ENCODE results near the gene SLC1A5.

SLC1A5 gene

DNA sequence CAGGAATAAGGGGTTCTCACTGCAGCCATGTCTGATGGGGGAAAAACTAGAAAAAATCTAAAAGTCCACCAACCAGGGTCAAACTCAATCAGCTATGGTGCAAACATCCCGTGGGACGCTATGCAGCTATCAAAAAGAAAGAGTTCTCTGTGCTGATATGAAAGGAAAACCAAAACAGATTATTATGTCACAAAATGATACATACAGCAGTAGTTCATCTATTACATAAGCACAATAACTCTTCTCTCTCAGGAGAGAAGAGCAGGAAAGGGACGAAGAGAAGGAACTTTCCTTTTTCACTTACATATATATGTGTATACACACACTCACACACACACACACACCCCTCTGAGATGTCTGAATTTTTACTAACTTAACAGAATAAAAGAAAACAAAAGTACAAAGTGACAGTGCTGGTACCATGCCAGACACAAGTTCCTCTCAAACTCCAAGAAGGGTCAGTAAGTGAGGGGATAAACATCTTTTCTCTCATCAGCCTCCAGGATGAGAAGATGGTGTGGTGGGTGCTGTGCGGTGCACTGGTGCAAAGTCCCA, 45.4 kb downstream of the SLC1A5 start:
- DNase-seq (ENCODE audit: low read depth) = no peak

DNA sequence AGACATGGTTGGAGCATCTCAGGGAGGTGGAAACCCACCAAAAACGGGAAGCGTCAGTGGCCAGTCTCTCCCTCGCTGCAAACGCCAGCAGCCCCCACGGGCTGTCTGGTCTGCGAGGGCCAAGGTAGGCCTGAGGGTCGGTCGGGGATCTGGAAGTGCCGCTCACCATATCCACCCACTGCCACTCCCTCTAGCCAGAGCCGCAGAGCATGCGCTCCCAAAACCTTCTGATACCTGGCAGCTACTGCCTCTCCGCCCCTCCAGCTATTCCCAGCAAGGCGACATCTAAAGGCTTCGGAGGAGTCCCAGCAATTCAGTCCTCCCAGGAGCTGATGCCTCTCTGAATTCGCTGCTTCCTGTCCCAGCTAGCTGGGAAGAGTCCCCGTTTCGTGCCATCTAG, 46.9 kb downstream of the SLC1A5 start:
- no peak for DNase-seq (ENCODE audit: low read depth)

DNA sequence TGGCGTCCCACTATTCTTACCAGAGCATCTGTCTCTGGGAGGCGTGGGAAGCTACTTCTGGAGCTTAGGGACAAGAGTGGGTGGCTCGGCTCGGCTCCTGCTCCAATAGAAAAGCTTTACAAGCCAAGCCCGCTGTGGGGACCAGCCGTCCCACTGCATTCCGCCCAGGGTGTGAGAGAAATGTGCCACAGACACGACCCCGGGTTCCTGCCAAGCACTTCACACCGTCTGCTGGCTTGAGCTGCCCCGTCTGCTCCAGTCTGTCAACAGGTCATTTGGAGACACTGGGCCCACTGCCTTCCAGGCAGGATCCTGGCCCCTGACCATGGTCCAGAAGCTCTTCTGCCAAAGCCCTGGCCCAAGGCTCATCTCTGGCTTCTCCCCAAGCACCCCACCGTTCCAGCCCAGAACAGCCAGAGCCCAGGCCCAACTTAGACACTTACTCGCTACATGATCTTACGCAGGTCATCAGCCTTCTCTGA, 49.1 kb downstream of the SLC1A5 start:
- DNase-seq (ENCODE audit: low read depth) = no peak

DNA sequence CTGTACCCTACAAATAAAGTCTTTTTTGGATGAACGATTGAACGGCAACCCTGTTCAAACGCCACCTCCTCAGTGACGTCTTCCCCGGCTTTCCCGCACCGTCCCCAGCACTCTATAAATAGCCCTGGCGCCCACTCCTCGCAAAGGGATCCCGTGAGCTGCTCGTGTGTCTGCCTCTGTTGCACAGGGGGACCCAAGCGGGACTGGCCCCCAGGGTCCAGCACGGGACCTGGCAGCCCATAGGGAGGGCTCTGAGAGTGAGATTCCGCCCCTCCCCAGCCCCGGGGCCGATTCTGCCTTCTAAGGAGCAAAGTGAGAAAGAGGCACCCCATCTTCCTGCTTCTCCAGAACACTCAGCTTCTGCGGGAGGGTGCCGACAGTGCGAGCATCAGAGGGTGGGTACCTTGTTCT, 50.6 kb downstream of the SLC1A5 start:
- DNase-seq (ENCODE audit: low read depth) = no peak

DNA sequence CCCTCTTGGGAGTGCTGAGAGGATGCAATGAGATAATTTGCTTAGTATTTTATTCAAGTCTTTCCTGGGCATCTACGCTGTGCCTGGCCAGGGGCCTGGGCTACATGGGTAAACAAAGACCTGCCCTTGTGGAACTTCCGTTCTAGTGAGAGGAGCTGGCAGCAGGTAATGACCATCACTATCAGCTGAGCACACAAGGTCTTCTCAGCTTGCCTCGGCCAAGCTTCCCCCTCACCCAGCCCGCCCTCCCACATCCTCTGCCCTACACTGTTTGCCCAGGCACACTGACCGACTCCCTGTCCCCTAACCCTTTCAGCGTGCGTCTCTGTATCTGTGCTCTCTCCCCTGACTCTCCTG, 51.1 kb downstream of the SLC1A5 start:
- no peak for DNase-seq (ENCODE audit: low read depth)

DNA sequence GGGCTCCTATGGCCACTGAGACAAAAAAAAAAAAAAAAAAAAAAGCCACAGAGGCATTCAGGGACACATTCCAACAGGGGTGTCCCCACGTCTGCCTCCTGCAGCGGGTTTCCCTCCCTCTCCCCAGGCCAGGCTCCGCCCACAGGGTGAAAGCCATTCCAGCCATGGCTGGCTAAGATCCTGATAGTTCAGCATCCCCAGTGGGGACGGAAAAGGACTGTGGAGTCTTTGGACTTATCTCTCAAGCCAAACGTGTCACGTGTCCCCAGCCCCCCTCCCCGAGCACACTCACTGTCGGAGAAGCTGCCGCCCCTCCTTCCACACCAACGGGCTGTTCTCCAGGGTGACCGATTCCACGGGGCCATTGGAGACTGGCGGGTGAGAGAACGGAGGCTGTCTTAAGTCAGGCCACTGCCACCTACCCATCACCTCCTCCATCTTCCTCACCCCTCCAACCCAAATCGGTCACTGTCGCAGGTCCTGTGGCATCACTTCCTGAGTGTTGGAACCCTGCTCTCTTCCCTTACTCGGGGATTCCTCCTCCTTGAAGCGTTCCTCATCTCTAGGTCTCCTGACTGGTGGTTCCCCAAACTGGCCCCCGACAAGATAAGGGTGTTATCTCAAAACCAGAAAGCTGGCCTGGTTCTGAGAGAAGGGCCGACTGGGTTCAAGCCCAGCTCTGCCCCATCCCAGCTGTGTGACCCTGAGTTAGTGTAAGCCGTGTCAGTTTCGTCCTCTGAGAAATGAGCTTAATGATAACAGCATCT, 51.7 kb downstream of the SLC1A5 start:
- no peak for DNase-seq (ENCODE audit: low read depth)

DNA sequence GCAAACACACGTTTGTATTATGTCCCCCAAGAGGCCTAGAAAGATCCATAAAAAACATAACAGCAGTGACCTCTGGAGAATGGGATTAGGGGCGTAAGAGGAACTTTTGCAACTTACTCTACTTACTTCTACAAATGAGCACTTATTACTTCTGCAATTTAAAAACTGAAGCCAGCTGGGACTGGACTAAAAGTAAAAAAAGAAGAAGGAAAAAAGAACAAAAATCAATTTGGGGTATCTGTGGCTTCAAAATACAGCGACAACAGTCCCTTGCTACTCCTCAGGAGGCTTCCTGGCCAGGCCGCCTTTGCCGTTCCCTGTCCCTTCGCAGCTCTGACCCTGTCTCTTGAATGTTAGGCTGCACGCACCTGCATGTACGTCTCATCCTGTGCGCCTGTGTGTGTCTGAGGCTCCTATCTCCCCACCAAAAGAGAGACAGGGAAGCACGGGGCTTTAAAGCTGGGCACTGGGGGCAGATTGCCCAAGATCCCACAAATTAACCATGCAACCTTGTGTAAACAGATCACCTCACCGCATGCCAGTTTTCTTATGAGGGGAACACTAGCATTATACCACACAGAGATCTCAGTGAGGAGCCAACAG, 54.6 kb downstream of the SLC1A5 start:
- no peak for DNase-seq (ENCODE audit: low read depth)

DNA sequence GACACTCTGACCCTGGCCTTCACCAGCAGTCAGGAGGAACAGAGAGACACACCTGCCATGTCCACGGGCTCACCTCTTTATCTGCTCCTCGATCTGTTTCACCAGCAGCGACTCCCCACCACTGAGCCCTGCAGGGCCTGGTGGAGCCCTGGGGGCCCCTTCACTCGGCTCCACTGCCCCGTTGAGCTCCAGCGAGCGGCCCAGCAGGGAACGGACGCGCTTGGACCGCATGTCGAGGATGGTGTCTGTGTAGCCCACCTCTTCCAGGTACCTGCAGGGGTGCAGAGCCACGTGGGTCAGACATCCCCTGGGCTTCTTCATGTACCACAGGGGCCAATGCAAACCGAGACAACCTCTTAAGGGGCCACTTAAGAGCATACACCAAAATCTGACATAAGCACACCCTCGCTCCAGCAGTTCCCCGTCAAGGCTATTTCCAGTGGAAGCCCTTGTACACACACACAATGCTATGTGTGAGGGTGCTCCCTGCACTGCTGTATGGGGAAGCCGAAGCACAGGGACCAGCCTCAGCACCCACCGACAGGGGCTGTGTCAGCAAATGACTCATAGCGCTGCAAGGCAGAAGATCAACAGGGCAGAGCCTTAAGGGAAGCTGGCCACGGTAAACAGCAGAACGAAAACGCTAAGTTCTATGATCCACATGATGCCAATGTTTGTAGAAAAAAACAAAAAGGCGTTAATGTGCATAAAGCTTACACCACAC, 55.3 kb downstream of the SLC1A5 start:
- DNase-seq (ENCODE audit: low read depth) = no peak

DNA sequence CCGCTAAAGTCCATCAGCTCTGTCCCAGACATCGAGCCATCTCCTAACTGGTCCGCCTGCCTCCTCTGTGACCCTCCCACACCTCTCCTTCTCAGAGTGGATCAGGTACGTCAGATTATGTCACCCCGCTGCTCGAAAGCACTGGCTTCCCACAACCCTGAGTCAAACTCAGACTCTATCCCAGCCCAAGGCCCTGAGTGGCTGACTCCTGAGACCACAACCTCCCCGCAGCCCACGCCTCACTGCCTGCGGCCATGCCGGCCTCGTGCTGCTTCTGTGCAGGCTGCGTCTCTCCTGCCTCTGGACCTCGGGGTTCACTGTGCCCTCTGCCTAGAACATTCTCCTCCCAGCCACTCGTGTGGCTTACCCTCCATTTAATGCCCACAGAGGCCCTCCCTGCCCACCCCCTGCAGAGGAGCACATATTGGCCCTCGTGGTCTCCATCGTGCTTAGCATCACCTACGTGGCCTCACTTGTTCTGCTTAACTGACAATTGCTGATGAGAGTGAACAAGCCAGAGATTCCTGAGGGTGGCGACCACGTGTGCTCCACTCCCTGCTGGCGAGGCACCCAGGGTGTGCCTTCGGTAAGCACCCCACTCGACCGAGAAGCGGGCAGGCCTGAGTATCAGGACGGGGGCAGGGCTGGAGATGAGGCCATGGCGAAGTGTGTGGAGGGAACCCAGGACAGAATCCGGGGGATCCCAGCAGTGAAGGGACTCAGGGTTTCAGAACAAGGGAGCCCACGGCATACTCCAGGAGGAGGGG, 56.0 kb downstream of the SLC1A5 start:
- no peak for DNase-seq (ENCODE audit: low read depth)

DNA sequence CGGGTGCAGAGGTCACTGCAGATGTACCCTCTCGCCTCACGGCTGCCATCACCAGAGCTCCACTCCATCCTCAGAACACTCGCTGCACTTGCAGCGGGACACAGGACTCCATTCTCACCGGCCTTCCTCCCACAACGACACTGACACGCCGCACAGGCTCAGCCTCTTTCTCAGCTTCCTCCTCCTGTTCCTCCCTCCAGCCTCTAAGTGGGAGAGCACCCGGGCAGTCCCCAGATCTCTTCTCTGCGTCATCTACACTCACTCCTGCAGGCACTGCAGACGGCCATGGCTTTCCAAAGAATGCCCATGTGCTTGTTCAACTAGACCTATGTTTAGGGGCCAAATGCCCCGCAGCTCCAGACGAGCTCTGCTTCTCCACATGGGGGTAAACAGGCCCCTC, 56.8 kb downstream of the SLC1A5 start:
- DNase-seq (ENCODE audit: low read depth) = no peak

DNA sequence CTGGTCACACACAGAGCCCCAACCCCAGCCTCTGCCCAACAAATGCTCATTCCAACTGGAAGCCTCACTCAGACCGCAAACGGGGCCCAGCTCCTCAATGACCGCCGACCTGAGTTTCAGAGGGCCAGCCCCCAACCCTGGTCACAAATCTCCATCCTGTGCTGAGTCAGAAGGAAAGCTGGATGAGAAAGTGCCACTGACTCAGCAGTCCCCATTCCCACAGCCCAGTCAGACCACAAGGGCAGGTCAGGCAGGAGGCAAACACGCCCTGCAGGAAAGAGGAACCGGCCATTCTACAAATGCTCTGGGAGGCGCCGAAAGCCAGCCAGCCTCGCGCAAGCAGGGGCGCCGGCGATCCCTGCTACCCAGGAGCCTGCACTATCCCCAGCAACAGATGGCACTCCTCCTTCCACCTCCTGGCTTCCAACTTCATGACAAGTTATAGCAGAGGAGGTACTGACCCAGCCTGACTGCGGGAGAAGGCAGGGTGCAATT, 57.3 kb downstream of the SLC1A5 start:
- DNase-seq (ENCODE audit: low read depth) = no peak

DNA sequence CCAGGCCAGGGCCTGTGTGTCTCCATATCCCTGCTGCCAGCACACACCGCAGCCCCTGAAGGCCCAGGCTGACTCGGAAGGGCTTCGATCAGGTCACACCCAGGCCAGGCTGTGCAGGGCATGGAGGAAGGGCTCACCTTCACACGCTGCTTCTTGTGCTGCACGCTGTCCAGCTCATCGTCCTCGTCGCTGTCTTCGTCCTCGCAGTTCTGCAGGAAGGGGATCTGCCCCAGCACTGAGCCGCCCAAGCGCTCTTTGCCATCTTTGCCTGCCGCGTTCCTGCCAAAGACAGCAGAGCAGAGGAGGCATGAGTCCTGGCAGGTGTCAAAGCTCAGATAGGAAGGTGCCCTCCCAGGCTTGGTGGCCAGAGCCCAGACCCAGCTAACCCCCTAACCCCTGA, 57.8 kb downstream of the SLC1A5 start:
- no peak for DNase-seq (ENCODE audit: low read depth)

DNA sequence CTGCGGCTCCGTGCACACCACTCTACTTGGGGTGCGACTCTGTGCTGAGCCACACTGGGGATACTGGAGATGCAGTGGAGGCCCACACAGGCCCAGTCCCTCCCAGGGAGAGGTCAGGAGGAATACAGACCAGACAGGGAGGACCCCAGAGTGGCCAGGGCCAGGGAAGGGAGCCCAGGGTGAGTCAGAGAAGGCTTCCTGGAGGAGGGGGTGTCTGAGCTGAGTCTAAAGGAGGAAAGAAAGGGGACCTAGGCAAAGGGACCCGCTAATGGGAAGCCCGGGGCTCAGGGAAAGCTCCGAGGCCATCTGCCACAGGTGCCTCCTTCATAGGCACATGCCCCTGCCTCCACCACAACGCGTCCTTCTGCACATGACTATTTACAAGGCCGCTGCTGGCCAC, 58.2 kb downstream of the SLC1A5 start:
- DNase-seq (ENCODE audit: low read depth) = no peak

DNA sequence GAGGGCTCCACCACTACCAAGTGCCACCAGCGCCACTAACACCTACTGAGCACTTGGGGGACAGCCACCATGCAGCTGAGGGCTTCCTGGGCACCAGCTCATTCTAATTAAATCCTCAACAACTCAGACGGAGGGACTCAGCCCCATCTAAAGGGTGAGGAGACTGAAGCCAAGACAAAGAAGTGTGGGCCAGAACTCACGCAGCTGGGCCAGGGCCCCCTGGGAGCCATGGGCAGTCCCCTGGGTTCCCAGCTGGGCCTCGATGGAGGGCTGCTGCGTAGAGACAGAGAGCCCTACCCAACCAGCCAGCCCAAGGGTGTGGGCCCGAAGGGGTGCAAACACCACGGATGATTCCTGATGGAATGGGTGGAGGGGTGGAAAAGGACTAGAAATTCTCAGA, 58.7 kb downstream of the SLC1A5 start:
- DNase-seq (ENCODE audit: low read depth) = no peak

DNA sequence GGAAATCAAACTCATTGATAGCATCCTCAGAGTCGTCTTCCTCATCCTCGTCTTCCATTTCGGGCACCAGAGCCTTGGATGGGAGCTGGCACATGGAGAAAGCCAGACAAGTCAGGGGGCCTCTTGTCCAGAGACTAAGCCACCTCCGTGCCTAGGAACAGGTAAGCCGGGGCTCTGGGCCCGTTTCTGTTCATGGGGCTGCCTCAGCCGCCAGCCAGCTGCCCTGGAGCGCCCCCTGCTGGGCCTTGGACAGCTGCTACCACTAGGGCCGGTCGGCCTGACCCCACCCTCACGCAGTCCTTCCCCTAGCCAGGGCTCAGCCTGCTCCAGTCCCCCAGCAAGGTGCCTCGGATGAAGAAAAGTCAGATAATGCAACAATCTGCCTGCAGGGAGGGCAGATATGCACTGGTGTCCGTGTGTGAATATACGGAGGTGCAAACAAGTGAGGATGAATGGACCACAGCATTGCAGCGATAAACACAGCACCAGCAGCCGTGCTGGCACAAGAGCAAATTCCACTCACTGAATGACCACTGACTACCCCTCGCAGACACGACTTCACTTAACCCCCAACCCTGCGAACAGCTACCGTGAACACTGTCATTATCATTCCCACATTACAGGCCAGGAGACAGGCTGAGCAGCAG, 59.6 kb downstream of the SLC1A5 start:
- peak; percentile 67 for DNase-seq (ENCODE audit: low read depth)

DNA sequence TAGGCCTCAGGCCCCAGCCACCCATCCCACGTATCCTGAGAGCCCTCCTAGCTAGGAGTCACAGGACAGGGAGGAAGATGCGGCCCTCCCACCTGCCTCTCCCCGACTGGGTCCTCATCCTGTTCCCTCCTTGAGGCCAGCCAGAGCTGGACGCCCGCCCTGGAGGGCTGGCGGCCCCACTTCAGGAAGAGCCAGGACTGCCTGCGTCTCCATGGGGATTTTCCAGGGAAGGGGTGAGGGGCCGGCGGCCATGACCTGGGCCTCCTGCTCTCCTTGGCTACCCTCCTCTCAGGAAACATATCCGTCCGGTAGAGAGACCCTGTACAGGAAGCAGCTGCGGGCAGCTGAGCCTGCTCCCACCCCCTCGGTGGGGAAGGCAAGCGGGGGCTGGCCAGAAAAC, 60.2 kb downstream of the SLC1A5 start:
- DNase-seq (ENCODE audit: low read depth) = no peak

DNA sequence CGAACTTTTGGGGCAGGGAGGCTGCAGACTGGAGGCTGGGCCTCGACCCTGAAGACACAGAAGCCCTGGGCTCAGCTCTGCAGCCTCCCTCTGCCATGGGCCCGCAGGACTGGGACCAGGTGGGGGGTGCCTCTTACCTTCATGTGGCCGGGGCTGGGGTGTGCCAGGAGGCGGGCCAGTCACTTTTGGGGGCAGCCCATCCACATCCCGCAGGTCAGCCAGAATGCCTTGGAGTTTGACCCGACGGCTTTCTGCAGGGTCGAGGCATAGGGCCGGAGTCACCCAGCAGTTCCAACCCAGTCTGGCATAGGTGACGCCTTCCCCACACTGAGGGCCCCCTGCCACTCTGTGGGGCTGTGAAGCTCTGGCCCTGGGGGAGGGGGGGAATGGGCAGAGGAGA, 60.6 kb downstream of the SLC1A5 start:
- no peak for DNase-seq (ENCODE audit: low read depth)

DNA sequence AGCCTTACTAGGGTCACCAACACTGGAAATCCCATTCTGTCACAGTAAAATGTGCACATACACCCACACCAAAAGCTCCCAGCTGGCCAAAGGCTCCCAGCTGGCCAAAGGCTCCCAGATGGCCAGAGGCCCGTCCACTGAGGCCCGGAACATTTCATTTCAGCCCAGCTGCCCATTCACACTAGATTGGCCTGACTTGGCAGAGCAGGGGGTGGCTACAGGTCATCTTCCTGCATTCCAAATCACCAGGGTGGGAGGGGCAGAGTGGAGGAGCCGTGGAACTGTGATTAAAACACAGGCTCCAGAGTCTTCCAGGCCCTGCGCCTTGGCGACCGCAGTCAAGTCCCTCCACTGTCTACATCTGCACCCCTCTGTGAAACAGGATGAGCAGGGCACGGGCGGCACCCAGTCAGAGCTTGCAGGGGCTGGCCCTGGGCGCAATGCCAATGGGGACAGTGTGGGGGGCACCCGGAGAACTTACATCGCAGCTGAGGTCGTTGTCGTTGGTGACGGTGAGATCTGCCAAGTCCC, 61.4 kb downstream of the SLC1A5 start:
- DNase-seq (ENCODE audit: low read depth) = no peak

DNA sequence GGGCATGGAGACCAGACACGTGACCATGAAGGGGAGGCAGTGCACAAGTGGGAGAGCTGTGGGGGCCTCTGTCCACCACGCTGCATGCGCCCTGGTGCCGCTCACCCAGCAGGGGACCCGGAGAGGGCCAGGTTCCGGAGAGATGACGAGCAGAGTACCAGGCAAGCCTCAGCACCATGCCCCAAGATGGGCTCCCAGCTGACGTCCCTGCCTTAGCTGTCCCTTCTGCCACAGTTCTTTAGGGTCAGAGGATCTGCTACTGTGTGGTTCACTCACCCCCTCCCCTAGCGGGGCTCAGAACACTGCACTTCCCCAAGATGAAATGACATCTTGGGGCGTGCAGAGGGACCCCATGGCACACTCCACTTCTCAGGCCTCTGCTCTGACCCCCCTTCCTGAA, 61.8 kb downstream of the SLC1A5 start:
- no peak for DNase-seq (ENCODE audit: low read depth)

DNA sequence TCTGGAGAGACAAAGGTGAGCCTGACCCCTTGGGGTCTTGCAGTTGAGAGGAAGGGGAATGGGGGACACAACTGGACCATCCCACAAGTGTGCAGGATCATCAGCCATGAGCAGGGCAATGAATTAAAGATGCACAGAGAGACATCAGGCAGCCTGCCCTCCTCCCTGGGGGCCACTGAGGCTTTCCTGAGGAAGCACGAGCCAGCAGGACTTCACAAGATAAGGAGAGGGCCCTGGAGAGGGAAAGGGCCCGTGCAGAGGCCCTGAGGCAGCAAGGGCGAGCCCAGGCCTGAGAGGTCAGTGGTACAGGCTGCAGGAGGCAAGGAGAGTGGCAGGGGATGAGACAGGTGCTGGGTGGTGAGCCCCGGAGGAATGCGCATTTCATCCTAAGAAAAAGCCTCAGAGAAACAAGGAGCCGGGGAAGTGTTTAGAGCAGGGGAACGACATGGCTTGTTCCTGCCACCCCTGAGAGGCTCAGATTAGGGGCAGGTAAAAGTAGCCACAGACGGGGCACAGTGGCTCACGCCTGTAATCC, 62.5 kb downstream of the SLC1A5 start:
- no peak for DNase-seq (ENCODE audit: low read depth)

All from activated T-cell treated with anti-CD3 and anti-CD28 coated beads for 24 hours (primary cell).